ENCODE measurements around the gene DNAI1.
"Not testable (repeated sequence)": the region's sequence is repeated elsewhere in the genome, so short reads cannot be mapped to it uniquely, and the experiment has no call there.

Gene DNAI1

GRCh38 chr9:34426347-34427074, 32.1 kb upstream of the DNAI1 start:
- no peak for DNase-seq (ENCODE audit: low spot score)
- TF ChIP-seq CTCF (IDR thresholded peaks at IDR 0.05; ENCODE audit: borderline replicate concordance, control extremely low read depth, extremely low read depth, insufficient read depth, missing control alignments): no peak
- in situ Hi-C loops (cut with MboI; ENCODE audit: low sequenced_read_pairs, unreplicated experiment): no loop called here

GRCh38 chr9:34428325-34428958, 30.2 kb upstream of the DNAI1 start:
- no peak for DNase-seq (ENCODE audit: low spot score)
- in situ Hi-C loops (cut with MboI; ENCODE audit: low sequenced_read_pairs, unreplicated experiment): no loop called here
- no peak for TF ChIP-seq CTCF (IDR thresholded peaks at IDR 0.05; ENCODE audit: borderline replicate concordance, control extremely low read depth, extremely low read depth, insufficient read depth, missing control alignments)

- peak; percentile 48 for DNase-seq (ENCODE audit: low spot score)
- no peak for TF ChIP-seq CTCF (IDR thresholded peaks at IDR 0.05; ENCODE audit: borderline replicate concordance, control extremely low read depth, extremely low read depth, insufficient read depth, missing control alignments)
- in situ Hi-C loops (cut with MboI; ENCODE audit: low sequenced_read_pairs, unreplicated experiment): loop anchor here (10.0 kb wide), 1 partner anchor 174 kb away; no protein-coding TSS in a partner anchor
Observed at GRCh38 chr9:34430843-34431437, 27.7 kb upstream of the DNAI1 start.

- in situ Hi-C loops (cut with MboI; ENCODE audit: low sequenced_read_pairs, unreplicated experiment): loop anchor here (10.0 kb wide), 1 partner anchor 173 kb away; no protein-coding TSS in a partner anchor
- no peak for TF ChIP-seq CTCF (IDR thresholded peaks at IDR 0.05; ENCODE audit: borderline replicate concordance, control extremely low read depth, extremely low read depth, insufficient read depth, missing control alignments)
- no peak for DNase-seq (ENCODE audit: low spot score)
Observed at GRCh38 chr9:34431667-34432066, 26.9 kb upstream of the DNAI1 start.

- in situ Hi-C loops (cut with MboI; ENCODE audit: low sequenced_read_pairs, unreplicated experiment): loop anchor here (10.0 kb wide), 1 partner anchor 168 kb away; no protein-coding TSS in a partner anchor
- peak; percentile 78 for DNase-seq (ENCODE audit: low spot score)
- TF ChIP-seq CTCF (IDR thresholded peaks at IDR 0.05; ENCODE audit: borderline replicate concordance, control extremely low read depth, extremely low read depth, insufficient read depth, missing control alignments): peak; percentile 66
Observed at GRCh38 chr9:34437006-34437925, 21.3 kb upstream of the DNAI1 start.

- in situ Hi-C loops (cut with MboI; ENCODE audit: low sequenced_read_pairs, unreplicated experiment): loop anchor here (10.0 kb wide), 1 partner anchor 167 kb away; no protein-coding TSS in a partner anchor
- not testable (repeated sequence) for DNase-seq (ENCODE audit: low spot score)
Observed at GRCh38 chr9:34437926-34438307, 20.7 kb upstream of the DNAI1 start.

GRCh38 chr9:34438465-34438864, 20.1 kb upstream of the DNAI1 start:
- in situ Hi-C loops (cut with MboI; ENCODE audit: low sequenced_read_pairs, unreplicated experiment): loop anchor here (10.0 kb wide), 1 partner anchor 166 kb away; no protein-coding TSS in a partner anchor
- not testable (repeated sequence) for DNase-seq (ENCODE audit: low spot score)
